Endothelial cell of umbilical vein (primary cell): Measurements from ENCODE around the gene CHMP3. TPM values are rescaled to one million over a fixed set of nuclear protein-coding genes. Genes with fewer than 3 reads are reported as not detected.

Experiments used
- BruUV-seq: library from RNA; stranded (reverse); fragments of 400-500 nt; replicated peaks from 2 replicates; lab custom pipeline; 2021; lab: Mats Ljungman, UMichigan
- CTCF ChIA-PET: fragments of 300-600, 350-600 bp; sonication (Branson Sonifier 250); formaldehyde crosslinking; loops from one replicate; lab custom pipeline; 2021; ENCODE audit warnings: antibody characterized with exemption, inconsistent platforms; lab: Charles Lee
- POLR2A ChIA-PET: fragments of 300-600, 350-600 bp; sonication (Branson Sonifier 250); formaldehyde crosslinking; loops from one replicate; lab custom pipeline; 2021; ENCODE audit warnings: antibody characterized with exemption, inconsistent platforms; lab: Charles Lee
- DNase-seq: peaks from one replicate; pipeline ENCODE4 v3.0.0-alpha.2; 2011; ENCODE audit warnings: low read depth, low spot score
- FAIRE-seq: peaks from 2 replicates; lab custom pipeline; 2011; peaks lifted over from hg19 to GRCh38; lab: Jason Lieb, UNC
- H2AFZ ChIP-seq: 2 replicates; pipeline ENCODE4 v1.6.0; 2012; ENCODE audit warnings: low read depth, low read length, control low read depth, inconsistent platforms
- H3K27ac ChIP-seq: 2 replicates; pipeline ENCODE4 v1.5.1; 2011; ENCODE audit warnings: low read depth, mild to moderate bottlenecking, control low read depth, low read length, moderate library complexity; ENCODE audit not compliant: insufficient read depth
- H3K27me3 ChIP-seq, 2 experiments: 2 replicates each; pipeline versions ENCODE4 v1.6.0 to v1.6.1; 2011; ENCODE audit warnings: low read length in 2 of 2, mixed read lengths in 1 of 2; ENCODE audit not compliant: control insufficient read depth in 2 of 2, insufficient read depth in 2 of 2
- H3K36me3 ChIP-seq, 2 experiments: 2 replicates in 1 of 2; 3 replicates in 1 of 2; pipeline ENCODE4 v1.5.1; 2011; ENCODE audit warnings: low read length in 2 of 2, mild to moderate bottlenecking in 1 of 2, moderate library complexity in 1 of 2; ENCODE audit not compliant: control insufficient read depth in 2 of 2, insufficient read depth in 2 of 2; ENCODE audit errors: extremely low read depth in 1 of 2
- H3K4me1 ChIP-seq: 3 replicates; pipeline ENCODE4 v1.5.1; 2011; ENCODE audit warnings: mild to moderate bottlenecking, low read length; ENCODE audit not compliant: control insufficient read depth, insufficient read depth; ENCODE audit errors: extremely low read depth
- H3K4me2 ChIP-seq: 2 replicates; pipeline ENCODE4 v1.6.1; 2011; ENCODE audit warnings: low read length, control low read depth, mixed read lengths; ENCODE audit not compliant: insufficient read depth
- H3K4me3 ChIP-seq, 3 experiments: fragments of 200-600 bp in 1 of 3; sonication (generic), shearing (Covaris generic) in 1 of 3; replicated peaks in 1 of 3; 2 replicates each; pipeline ENCODE4 v1.5.1; 2011 to 2016; ENCODE audit warnings: control low read depth in 3 of 3, low read length in 3 of 3, mild to moderate bottlenecking in 2 of 3, inconsistent platforms in 1 of 3, low read depth in 1 of 3, moderate library complexity in 1 of 3; ENCODE audit not compliant: insufficient read depth in 1 of 3
- H3K79me2 ChIP-seq: 2 replicates; pipeline ENCODE4 v1.6.0; 2012; ENCODE audit warnings: low read length, inconsistent platforms; ENCODE audit not compliant: control insufficient read depth, insufficient read depth
- H3K9ac ChIP-seq: replicated peaks from 2 replicates; pipeline ENCODE3; 2011; ENCODE audit warnings: low read length, control low read depth; ENCODE audit not compliant: insufficient read depth; ENCODE audit errors: extremely low read depth
- H3K9me1 ChIP-seq: replicated peaks from 3 replicates; pipeline ENCODE4 v1.6.0; 2011; ENCODE audit warnings: mild to moderate bottlenecking, low read length; ENCODE audit not compliant: control insufficient read depth, insufficient read depth; ENCODE audit errors: extremely low read depth
- H3K9me3 ChIP-seq: replicated peaks from 2 replicates; pipeline ENCODE4 v1.5.1; 2012; ENCODE audit warnings: low read length, inconsistent platforms; ENCODE audit not compliant: control insufficient read depth, insufficient read depth
- H4K20me1 ChIP-seq: replicated peaks from 2 replicates; pipeline ENCODE3; 2011; ENCODE audit warnings: mild to moderate bottlenecking, low read length; ENCODE audit not compliant: control insufficient read depth, insufficient read depth; ENCODE audit errors: extremely low read depth
- CTCF ChIP-seq, 2 donors: IDR thresholded peaks; 1 replicate in 1 of 2; 2 replicates in 1 of 2; pipeline ENCODE4 v1.5.1; 2011; ENCODE audit warnings: low read length in 2 of 2, mild to moderate bottlenecking in 2 of 2, moderate library complexity in 2 of 2, control low read depth in 1 of 2, inconsistent platforms in 1 of 2, low read depth in 1 of 2; ENCODE audit not compliant: insufficient read depth in 1 of 2; ENCODE audit errors: extremely low read depth in 1 of 2
- EZH2 ChIP-seq: IDR thresholded peaks from 2 replicates; pipeline ENCODE4 v1.6.1; 2012; ENCODE audit warnings: borderline replicate concordance, low read depth, mild to moderate bottlenecking, moderate library complexity, low read length, inconsistent platforms; ENCODE audit not compliant: severe bottlenecking
- FOS ChIP-seq: IDR thresholded peaks from 2 replicates; pipeline ENCODE4 v1.6.1; 2011; ENCODE audit warnings: mild to moderate bottlenecking, low read length, moderate library complexity, borderline replicate concordance; ENCODE audit not compliant: insufficient read depth
- GATA2 ChIP-seq: IDR thresholded peaks from 2 replicates; pipeline ENCODE4 v1.7.0; 2011; ENCODE audit warnings: low read depth, mild to moderate bottlenecking, moderate library complexity, mixed read lengths, low read length; ENCODE audit not compliant: insufficient read length, insufficient read depth
- JUN ChIP-seq: IDR thresholded peaks from 2 replicates; pipeline ENCODE4 v1.6.1; 2011; ENCODE audit warnings: borderline replicate concordance, low read depth; ENCODE audit not compliant: insufficient read length, insufficient read depth
- MAX ChIP-seq: IDR thresholded peaks from 2 replicates; pipeline ENCODE4 v1.6.1; 2011; ENCODE audit not compliant: insufficient read depth, insufficient read length
- MYC ChIP-seq: IDR thresholded peaks from one replicate; pipeline ENCODE4 v1.6.1; 2011; ENCODE audit warnings: mild to moderate bottlenecking, low read depth, low read length
- POLR2A ChIP-seq: IDR thresholded peaks from 2 replicates; pipeline ENCODE4 v1.6.1; 2012; ENCODE audit warnings: low read depth, mild to moderate bottlenecking, control low read depth, low read length
- POLR2AphosphoS5 ChIP-seq: IDR thresholded peaks from 2 replicates; pipeline ENCODE4 v1.6.1; 2012; ENCODE audit warnings: low read depth, mild to moderate bottlenecking, control low read depth, low read length, moderate library complexity; ENCODE audit not compliant: insufficient read depth
- dilution Hi-C: fragments of 300-500 bp; cut with MboI; formaldehyde crosslinking; loops from one replicate; pipeline ENCODE4 v1.15.0; 2019; ENCODE audit warnings: low sequenced_read_pairs; ENCODE audit not compliant: extremely low pct_ligation_motif_present
- intact Hi-C: fragments of 100-400 bp; cut with micrococcal nuclease; formaldehyde crosslinking; loops from one replicate; pipeline ENCODE4 v1.10.0; 2022
- polyA plus RNA-seq, 4 experiments: library from polyadenylated mRNA; depleted of rRNA in 3 of 4; stranded (reverse) in 3 of 4; unstranded in 1 of 4; fragments of >200 nt; gene quantifications; 2 replicates each; pipeline versions ENCODE4 v1.2.1 to v1.2.3, GENCODE V29; 2011 to 2012; ENCODE audit warnings: missing spikeins in 1 of 4
- total RNA-seq: library from RNA; stranded (reverse); gene quantifications from 2 replicates; pipeline ENCODE4 v1.2.3, GENCODE V29; 2021

Gene CHMP3
- total and polyA plus RNA-seq, 2 donors (not counting 3 experiments of a cell fraction or from before 2014, with no cell fraction given) = 48.1 to 92.2 TPM

- Histone ChIP-seq H3K36me3 (peaks cover 30 to 38% of the 10 kb centered on the region in 2 experiments), H3K27ac (no peak overlapping the region), H3K4me3 (no peak overlapping the region), H3K27me3 (no peaks in the 10 kb centered on the region), H2AFZ (no peak overlapping the region), H3K79me2 (no peaks in the 10 kb centered on the region), H3K9ac (no peak overlapping the region), H3K9me1 (no peaks in the 10 kb centered on the region), H3K9me3 (no peaks in the 10 kb centered on the region), H3K4me1 (no peaks in the 10 kb centered on the region), H4K20me1 (no peaks in the 10 kb centered on the region), H3K4me2 (no peak overlapping the region)
- ChIA-PET POLR2A (no interaction called here), CTCF (no interaction called here)
- intact Hi-C loops = no loop called here
- no peak for DNase-seq
- peak; percentile 24 for FAIRE-seq
- no TSS peak for BruUV-seq
- dilution Hi-C loops = no loop called here
- no peak for TF ChIP-seq JUN
- no peak for TF ChIP-seq EZH2
- no peak for TF ChIP-seq MYC
- TF ChIP-seq POLR2A = no peak
- no peak for TF ChIP-seq GATA2
- no peak for TF ChIP-seq MAX
- TF ChIP-seq CTCF (IDR thresholded peaks at IDR 0.05; ENCODE audit: extremely low read depth in 1 of 2, insufficient read depth in 1 of 2, low read depth in 1 of 2, low read length in 2 of 2) = no peak
- TF ChIP-seq POLR2AphosphoS5 = no peak
- TF ChIP-seq FOS = no peak
Measured at GRCh38 chr2:86482034-86482433, 81.2 kb downstream of the CHMP3 start.
